ENCODE data around the gene DNASE1L2. TPM values are rescaled to one million over a fixed set of nuclear protein-coding genes. Genes with fewer than 3 reads are reported as not detected.
A peak's percentile ranks its signal among the peaks of the same experiment; 100 is the strongest.

The DNASE1L2 gene
- polyA plus RNA-seq, 3 donors: 1.1 TPM; not detected in 2

GRCh38 chr16:2223221-2223941 lies 12.9 kb upstream of the DNASE1L2 start, which contains the start of gene E4F1:
E4F1 (plus strand) TSS chr16:2223591; CDS start chr16:2223614, 23 bp downstream.
- peak within 1 kb of the TSS; percentile 97 for H2AFZ ChIP-seq (ENCODE audit: insufficient read depth, low read depth, low read length, poor library complexity, severe bottlenecking)
- no peaks in the 10 kb centered on the region for H3K9me3 ChIP-seq (replicated peaks in 1 of 2; ENCODE audit: control insufficient read depth in 1 of 2, insufficient read depth in 1 of 2, low read length in 2 of 2)
- peak within 1 kb of the TSS; percentile 75 to 86 for H3K4me3 Mint-ChIP-seq
- peak within 1 kb of the TSS; percentile 96 for H3K9ac ChIP-seq (ENCODE audit: insufficient read depth, low read length, poor library complexity, severe bottlenecking)
- peak within 1 kb of the TSS; percentile 99 for H3K4me2 ChIP-seq (replicated peaks; ENCODE audit: extremely low read depth, low read length, poor library complexity, severe bottlenecking)
- peaks cover 3 to 17% of the 10 kb centered on the region in 2 donors for H3K36me3 ChIP-seq (replicated peaks in 1 of 2; ENCODE audit: control insufficient read depth in 1 of 2, insufficient read depth in 2 of 2, low read length in 2 of 2)
- H3K79me2 ChIP-seq (ENCODE audit: insufficient read depth, low read length): peaks cover 42% of the 10 kb centered on the region
- peaks cover 13 to 17% of the 10 kb centered on the region in 2 donors for H3K4me1 ChIP-seq (ENCODE audit: control insufficient read depth in 1 of 2, insufficient read depth in 2 of 2, low read length in 2 of 2)
- H3K27me3 Mint-ChIP-seq (ENCODE audit: low read depth in 3 of 3): peaks cover 0 to 3% (median 1%) of the 10 kb centered on the region in 3 donors
- TF ChIP-seq CTCF (IDR thresholded peaks at IDR 0.05): no peak
- peaks cover 11% of the 10 kb centered on the region for H4K20me1 ChIP-seq (ENCODE audit: insufficient read depth, low read length)
- H3K36me3 Mint-ChIP-seq: peaks cover 2 to 15% of the 10 kb centered on the region in 2 donors
- DNase-seq: peak; percentile 98 to 100 (median 100)
- WGBS (ENCODE audit: insufficient coverage): under 1% methylated on average over 79 of the region's 82 CpGs
- no peaks in the 10 kb centered on the region for H3K27me3 ChIP-seq (ENCODE audit: control insufficient read depth in 2 of 2, insufficient read depth in 2 of 2, low read length in 2 of 2)
- H3K9me3 Mint-ChIP-seq: no peaks in the 10 kb centered on the region
- intact Hi-C loops (cut with micrococcal nuclease): loop anchor here in 1 of 2 donors (1.0 to 5.0 kb wide), 3 partner anchors 8 to 176 kb away; partner anchors contain the start of genes NTHL1, RNPS1 and TSC2
- peaks cover 22% of the 10 kb centered on the region for H3K4me1 Mint-ChIP-seq
- peak within 1 kb of the TSS; percentile 60 to 87 for H3K27ac ChIP-seq (ENCODE audit: low read depth in 1 of 2, low read length in 2 of 2)
- H3K4me3 ChIP-seq (replicated peaks in 1 of 3; ENCODE audit: low read depth in 2 of 3, low read length in 3 of 3): peak within 1 kb of the TSS; percentile 64 to 95 (median 83)
- H3K27ac Mint-ChIP-seq: peak within 1 kb of the TSS; percentile 46 to 86 (median 77)

- Histone ChIP-seq H3K27ac (ENCODE audit: low read depth in 1 of 2, low read length in 2 of 2) (peak overlapping the region; percentile 60 to 87), H2AFZ (ENCODE audit: insufficient read depth, low read depth, low read length, poor library complexity, severe bottlenecking) (peak overlapping the region; percentile 97), H3K9ac (ENCODE audit: insufficient read depth, low read length, poor library complexity, severe bottlenecking) (peak overlapping the region; percentile 96), H3K9me3 (replicated peaks in 1 of 2; ENCODE audit: control insufficient read depth in 1 of 2, insufficient read depth in 1 of 2, low read length in 2 of 2) (no peaks in the 10 kb centered on the region), H3K79me2 (ENCODE audit: insufficient read depth, low read length) (peaks cover 42% of the 10 kb centered on the region), H3K4me3 (replicated peaks in 1 of 3; ENCODE audit: low read depth in 2 of 3, low read length in 3 of 3) (peak overlapping the region; percentile 64 to 95 (median 83)), H4K20me1 (ENCODE audit: insufficient read depth, low read length) (peaks cover 11% of the 10 kb centered on the region), H3K4me2 (replicated peaks; ENCODE audit: extremely low read depth, low read length, poor library complexity, severe bottlenecking) (peak overlapping the region; percentile 99), H3K4me1 (ENCODE audit: control insufficient read depth in 1 of 2, insufficient read depth in 2 of 2, low read length in 2 of 2) (peaks cover 13 to 17% of the 10 kb centered on the region in 2 donors), H3K36me3 (replicated peaks in 1 of 2; ENCODE audit: control insufficient read depth in 1 of 2, insufficient read depth in 2 of 2, low read length in 2 of 2) (peaks cover 9 to 23% of the 10 kb centered on the region in 2 donors), H3K27me3 (ENCODE audit: control insufficient read depth in 2 of 2, insufficient read depth in 2 of 2, low read length in 2 of 2) (no peaks in the 10 kb centered on the region)
- Mint-ChIP-seq H3K4me3 (peak overlapping the region; percentile 75 to 86), H3K9me3 (no peaks in the 10 kb centered on the region), H3K27me3 (ENCODE audit: low read depth in 3 of 3) (peaks cover 0 to 3% (median 1%) of the 10 kb centered on the region in 3 donors), H3K27ac (peak overlapping the region; percentile 46 to 86 (median 74)), H3K36me3 (peaks cover 7 to 20% of the 10 kb centered on the region in 2 donors), H3K4me1 (peaks cover 22% of the 10 kb centered on the region)
- WGBS (ENCODE audit: insufficient coverage): 0% methylated on average over 18 of the region's 22 CpGs
- intact Hi-C loops (cut with micrococcal nuclease): loop anchor here in 1 of 2 donors (1.0 to 5.0 kb wide), 3 partner anchors 9 to 177 kb away; partner anchors contain the start of genes NTHL1, RNPS1 and TSC2
- no peak for DNase-seq
- no peak for TF ChIP-seq CTCF (IDR thresholded peaks at IDR 0.05)
These were observed 12.2 kb upstream of the DNASE1L2 start for GRCh38 chr16:2223942-2224486.
